Subcutaneous abdominal adipose tissue (tissue), 5 donors: Measurements from ENCODE around the gene C22orf15.

Experiments
- H3K27ac ChIP-seq: one replicate; pipeline ENCODE4 v1.7.0; 2013; ENCODE audit warnings: low read depth, mild to moderate bottlenecking, inconsistent platforms, low read length, moderate library complexity
- H3K27me3 ChIP-seq, 5 donors: one replicate each; pipeline ENCODE4 v1.7.0; 2013; ENCODE audit warnings: low read length in 5 of 5, inconsistent platforms in 1 of 5; ENCODE audit not compliant: control insufficient read depth in 5 of 5, insufficient read depth in 4 of 5
- H3K36me3 ChIP-seq, 5 donors: one replicate each; pipeline ENCODE4 v1.7.0; 2013; ENCODE audit warnings: low read length in 5 of 5; ENCODE audit not compliant: control insufficient read depth in 5 of 5, insufficient read depth in 5 of 5
- H3K4me1 ChIP-seq, 5 donors: one replicate each; pipeline ENCODE4 v1.7.0; 2013; ENCODE audit warnings: low read length in 5 of 5, mild to moderate bottlenecking in 3 of 5, moderate library complexity in 1 of 5; ENCODE audit not compliant: control insufficient read depth in 5 of 5, insufficient read depth in 5 of 5
- H3K4me3 ChIP-seq, 5 donors: one replicate each; pipeline ENCODE4 v1.7.0; 2013; ENCODE audit warnings: low read length in 5 of 5, low read depth in 1 of 5
- H3K9ac ChIP-seq, 5 donors: one replicate each; pipeline ENCODE4 v1.7.0; 2013; ENCODE audit warnings: low read length in 5 of 5, mild to moderate bottlenecking in 4 of 5, moderate library complexity in 3 of 5
- H3K9me3 ChIP-seq, 5 donors: one replicate each; pipeline ENCODE4 v1.7.0; 2013; ENCODE audit warnings: low read length in 5 of 5; ENCODE audit not compliant: control insufficient read depth in 5 of 5
- donor health status: healthy.
- donor health status: healthy.
- donor health status: healthy.
- donor health status: healthy.
- donor health status: healthy.

The C22orf15 gene

GRCh38 chr22:23772649-23773473, 10.1 kb downstream of the C22orf15 start, which contains the start of gene MMP11:
MMP11 (plus strand) TSS chr22:23772849; CDS start chr22:23772871, 22 bp downstream.
- Histone ChIP-seq H3K27ac (no peak within 1 kb of the TSS), H3K36me3 (no peaks in the 10 kb centered on the region), H3K4me1 (peaks cover 2 to 47% (median 38%) of the 10 kb centered on the region in 5 donors)

GRCh38 chr22:23773483-23774113, 10.8 kb downstream of the C22orf15 start:
- H3K27ac ChIP-seq: no peak overlapping the region
- H3K9me3 ChIP-seq: no peaks in the 10 kb centered on the region
- no peaks in the 10 kb centered on the region for H3K27me3 ChIP-seq
- H3K4me3 ChIP-seq: peak overlapping the region in 2 of 5 donors; percentile 42 to 66
- H3K4me1 ChIP-seq: peaks cover 2 to 40% (median 31%) of the 10 kb centered on the region in 5 donors
- peak overlapping the region in 2 of 5 donors; percentile 56 to 67 for H3K9ac ChIP-seq
- no peaks in the 10 kb centered on the region for H3K36me3 ChIP-seq

More at GRCh38 chr22:23772649-23773473, 10.1 kb downstream of the C22orf15 start, which contains the start of gene MMP11:
- H3K4me3 ChIP-seq: peak within 1 kb of the TSS; percentile 25 to 66 (median 53)
- H3K9ac ChIP-seq: peak within 1 kb of the TSS in 3 of 5 donors; percentile 60 to 67 (median 66)
- H3K9me3 ChIP-seq: no peaks in the 10 kb centered on the region
- no peaks in the 10 kb centered on the region for H3K27me3 ChIP-seq

- Histone ChIP-seq H3K4me1 (peaks cover 2 to 35% (median 30%) of the 10 kb centered on the region in 5 donors), H3K27ac (no peak overlapping the region), H3K27me3 (no peaks in the 10 kb centered on the region), H3K9me3 (no peaks in the 10 kb centered on the region), H3K9ac (no peak overlapping the region), H3K36me3 (no peaks in the 10 kb centered on the region), H3K4me3 (no peak overlapping the region)
Observed at GRCh38 chr22:23774114-23774921, 11.5 kb downstream of the C22orf15 start.

- Histone ChIP-seq H3K4me1 (peaks cover 2 to 35% (median 30%) of the 10 kb centered on the region in 5 donors), H3K36me3 (no peaks in the 10 kb centered on the region), H3K9me3 (no peaks in the 10 kb centered on the region), H3K27me3 (no peaks in the 10 kb centered on the region), H3K27ac (no peak overlapping the region), H3K4me3 (no peak overlapping the region), H3K9ac (no peak overlapping the region)
Observed at GRCh38 chr22:23774922-23775436, 12.2 kb downstream of the C22orf15 start.

GRCh38 chr22:23775779-23776375, 13.1 kb downstream of the C22orf15 start:
- Histone ChIP-seq H3K9ac (no peak overlapping the region), H3K27me3 (no peaks in the 10 kb centered on the region), H3K36me3 (no peaks in the 10 kb centered on the region), H3K9me3 (no peaks in the 10 kb centered on the region), H3K4me1 (peaks cover 2 to 36% (median 30%) of the 10 kb centered on the region in 5 donors), H3K4me3 (no peak overlapping the region), H3K27ac (no peak overlapping the region)

GRCh38 chr22:23777776-23778576, 15.2 kb downstream of the C22orf15 start:
- H3K36me3 ChIP-seq: no peaks in the 10 kb centered on the region
- H3K27ac ChIP-seq: no peak overlapping the region
- no peak overlapping the region for H3K4me3 ChIP-seq
- H3K9ac ChIP-seq: no peak overlapping the region
- peaks cover 8 to 43% (median 31%) of the 10 kb centered on the region in 5 donors for H3K4me1 ChIP-seq
- H3K27me3 ChIP-seq: no peaks in the 10 kb centered on the region
- no peaks in the 10 kb centered on the region for H3K9me3 ChIP-seq

- Histone ChIP-seq H3K4me1 (peaks cover 8 to 38% (median 25%) of the 10 kb centered on the region in 5 donors), H3K9me3 (no peaks in the 10 kb centered on the region), H3K4me3 (no peak overlapping the region), H3K27ac (no peak overlapping the region), H3K9ac (no peak overlapping the region), H3K36me3 (no peaks in the 10 kb centered on the region), H3K27me3 (no peaks in the 10 kb centered on the region)
Observed at GRCh38 chr22:23778577-23778900, 15.7 kb downstream of the C22orf15 start.

GRCh38 chr22:23779083-23779482, 16.3 kb downstream of the C22orf15 start:
- H3K27me3 ChIP-seq: no peaks in the 10 kb centered on the region
- H3K9ac ChIP-seq: no peak overlapping the region
- no peaks in the 10 kb centered on the region for H3K9me3 ChIP-seq
- H3K36me3 ChIP-seq: no peaks in the 10 kb centered on the region
- no peak overlapping the region for H3K4me3 ChIP-seq
- no peak overlapping the region for H3K27ac ChIP-seq
- H3K4me1 ChIP-seq: peaks cover 8 to 32% (median 19%) of the 10 kb centered on the region in 5 donors

- Histone ChIP-seq H3K9ac (no peak overlapping the region), H3K27ac (no peak overlapping the region), H3K9me3 (no peaks in the 10 kb centered on the region), H3K4me3 (no peak overlapping the region), H3K27me3 (no peaks in the 10 kb centered on the region), H3K36me3 (no peaks in the 10 kb centered on the region), H3K4me1 (peaks cover 8 to 26% (median 13%) of the 10 kb centered on the region in 5 donors)
Observed at GRCh38 chr22:23779731-23780130, 16.9 kb downstream of the C22orf15 start.
